Body of pancreas (tissue), 4 donors: ENCODE data around the gene PILRA.

Experiments used
- POLR2A ChIP-seq, 3 donors: fragments of 450-650 bp; IDR thresholded peaks; one replicate each; pipeline ENCODE4 v1.6.1; 2016; ENCODE audit warnings: antibody characterized with exemption in 3 of 3, mild to moderate bottlenecking in 2 of 3
- TF ChIP-seq, protein P1 (sequence below), 7 experiments: fragments of 450-650 bp in 4 of 7; fragments of 200-600 bp in 3 of 7; sonication (generic) in 3 of 7; IDR thresholded peaks; one replicate each; pipeline ENCODE4 v1.5.1; 2016 to 2019; ENCODE audit warnings: antibody characterized with exemption in 7 of 7

DNA sequence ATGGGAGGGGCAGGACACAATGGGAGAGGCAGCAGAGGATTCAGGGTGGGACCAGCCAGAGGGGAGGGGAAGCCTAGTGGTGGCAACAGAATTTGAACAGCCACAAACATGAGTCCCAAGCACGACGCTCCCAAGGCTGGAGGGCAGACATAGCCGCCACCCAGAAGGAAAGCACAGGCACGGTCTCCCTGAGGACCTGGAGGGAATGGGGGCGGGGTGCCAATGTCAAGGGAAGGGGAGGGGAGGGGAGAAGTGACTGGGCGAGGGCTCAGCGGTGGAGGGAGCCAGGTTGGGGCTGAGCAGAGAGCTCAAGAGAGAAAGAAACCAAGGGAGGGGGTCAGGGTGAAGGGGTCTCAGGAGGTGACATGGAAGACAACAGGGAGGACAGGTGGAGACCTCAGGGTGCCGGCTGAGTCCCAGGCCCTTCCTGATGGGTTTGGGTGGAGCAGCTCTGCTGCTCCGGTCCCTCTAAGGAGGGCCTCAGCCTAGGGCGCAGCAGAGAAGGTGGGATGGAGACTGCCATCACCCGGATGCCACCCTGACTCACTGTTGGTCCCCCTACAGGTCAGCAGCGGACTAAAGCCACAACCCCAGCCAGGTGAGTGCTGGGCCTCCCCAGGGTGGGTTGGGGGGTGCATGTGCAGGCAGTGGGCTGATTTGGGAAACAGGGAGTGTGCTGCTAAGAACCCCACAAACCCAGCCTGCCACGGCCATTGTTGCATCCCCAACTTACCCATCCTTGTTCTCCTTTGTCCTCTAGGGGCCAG lies 24.2 kb downstream of the PILRA start:
- TF ChIP-seq POLR2A (IDR thresholded peaks at IDR 0.05) = no peak
- TF ChIP-seq, protein P1, sequence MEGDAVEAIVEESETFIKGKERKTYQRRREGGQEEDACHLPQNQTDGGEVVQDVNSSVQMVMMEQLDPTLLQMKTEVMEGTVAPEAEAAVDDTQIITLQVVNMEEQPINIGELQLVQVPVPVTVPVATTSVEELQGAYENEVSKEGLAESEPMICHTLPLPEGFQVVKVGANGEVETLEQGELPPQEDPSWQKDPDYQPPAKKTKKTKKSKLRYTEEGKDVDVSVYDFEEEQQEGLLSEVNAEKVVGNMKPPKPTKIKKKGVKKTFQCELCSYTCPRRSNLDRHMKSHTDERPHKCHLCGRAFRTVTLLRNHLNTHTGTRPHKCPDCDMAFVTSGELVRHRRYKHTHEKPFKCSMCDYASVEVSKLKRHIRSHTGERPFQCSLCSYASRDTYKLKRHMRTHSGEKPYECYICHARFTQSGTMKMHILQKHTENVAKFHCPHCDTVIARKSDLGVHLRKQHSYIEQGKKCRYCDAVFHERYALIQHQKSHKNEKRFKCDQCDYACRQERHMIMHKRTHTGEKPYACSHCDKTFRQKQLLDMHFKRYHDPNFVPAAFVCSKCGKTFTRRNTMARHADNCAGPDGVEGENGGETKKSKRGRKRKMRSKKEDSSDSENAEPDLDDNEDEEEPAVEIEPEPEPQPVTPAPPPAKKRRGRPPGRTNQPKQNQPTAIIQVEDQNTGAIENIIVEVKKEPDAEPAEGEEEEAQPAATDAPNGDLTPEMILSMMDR (IDR thresholded peaks at IDR 0.05) = no peak
